Nephron (organoid): ENCODE data around the gene MAP4.
A peak's percentile ranks its signal among the peaks of the same experiment; 100 is the strongest.

ENCODE experiments used
- H3K27ac Mint-ChIP-seq, 3 experiments: 2 replicates each; pipeline ENCODE4 v1.8.0; 2020; ENCODE audit warnings: mixed read lengths in 3 of 3, mild to moderate bottlenecking in 2 of 3, moderate library complexity in 1 of 3
- H3K27me3 Mint-ChIP-seq: 2 replicates; pipeline ENCODE4 v1.8.0; 2021; ENCODE audit warnings: low read depth, mild to moderate bottlenecking, moderate library complexity, mixed read lengths
- H3K36me3 Mint-ChIP-seq: 2 replicates; pipeline ENCODE4 v1.8.0; 2020; ENCODE audit warnings: low read depth, mixed read lengths
- H3K4me1 Mint-ChIP-seq: 2 replicates; pipeline ENCODE4 v1.8.0; 2020; ENCODE audit warnings: mixed read lengths
- H3K4me3 Mint-ChIP-seq, 3 experiments: 2 replicates each; pipeline ENCODE4 v1.8.0; 2020; ENCODE audit warnings: mild to moderate bottlenecking in 3 of 3, mixed read lengths in 3 of 3, moderate library complexity in 2 of 3
- H3K9me3 Mint-ChIP-seq: 2 replicates; pipeline ENCODE4 v1.8.0; 2020; ENCODE audit warnings: mixed read lengths
- TF ChIP-seq, protein P1 (sequence below), 3 experiments: fragments of 200-600 bp; sonication (generic); IDR thresholded peaks; one replicate each; pipeline ENCODE4 v1.5.0; 2021; ENCODE audit warnings: antibody characterized with exemption in 3 of 3; ENCODE audit not compliant: unreplicated experiment in 3 of 3

The MAP4 gene

DNA sequence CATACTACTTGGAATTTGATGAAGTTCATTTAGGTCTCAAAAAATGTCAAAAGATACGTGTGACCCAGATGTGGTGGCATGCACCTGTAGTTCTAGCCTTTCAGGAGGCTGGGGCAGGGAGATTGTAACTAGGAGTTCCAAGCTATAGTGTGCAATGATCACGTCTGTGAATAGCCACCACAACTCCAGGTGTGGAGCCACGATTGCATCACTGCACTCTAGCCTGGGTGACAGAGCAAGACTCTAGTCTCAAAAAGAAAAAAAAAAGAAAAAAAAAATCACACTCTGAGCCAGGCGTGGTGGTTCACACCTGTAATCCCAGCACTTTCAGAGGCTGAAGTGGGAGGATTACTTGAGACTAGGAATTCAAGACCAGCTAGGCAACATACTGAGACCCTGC, 14.2 kb downstream of the MAP4 start:
- TF ChIP-seq, protein P1, sequence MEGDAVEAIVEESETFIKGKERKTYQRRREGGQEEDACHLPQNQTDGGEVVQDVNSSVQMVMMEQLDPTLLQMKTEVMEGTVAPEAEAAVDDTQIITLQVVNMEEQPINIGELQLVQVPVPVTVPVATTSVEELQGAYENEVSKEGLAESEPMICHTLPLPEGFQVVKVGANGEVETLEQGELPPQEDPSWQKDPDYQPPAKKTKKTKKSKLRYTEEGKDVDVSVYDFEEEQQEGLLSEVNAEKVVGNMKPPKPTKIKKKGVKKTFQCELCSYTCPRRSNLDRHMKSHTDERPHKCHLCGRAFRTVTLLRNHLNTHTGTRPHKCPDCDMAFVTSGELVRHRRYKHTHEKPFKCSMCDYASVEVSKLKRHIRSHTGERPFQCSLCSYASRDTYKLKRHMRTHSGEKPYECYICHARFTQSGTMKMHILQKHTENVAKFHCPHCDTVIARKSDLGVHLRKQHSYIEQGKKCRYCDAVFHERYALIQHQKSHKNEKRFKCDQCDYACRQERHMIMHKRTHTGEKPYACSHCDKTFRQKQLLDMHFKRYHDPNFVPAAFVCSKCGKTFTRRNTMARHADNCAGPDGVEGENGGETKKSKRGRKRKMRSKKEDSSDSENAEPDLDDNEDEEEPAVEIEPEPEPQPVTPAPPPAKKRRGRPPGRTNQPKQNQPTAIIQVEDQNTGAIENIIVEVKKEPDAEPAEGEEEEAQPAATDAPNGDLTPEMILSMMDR (IDR thresholded peaks at IDR 0.05; ENCODE audit: unreplicated experiment in 3 of 3): no peak
- no peaks in the 10 kb centered on the region for H3K27me3 Mint-ChIP-seq
- H3K4me3 Mint-ChIP-seq: no peak overlapping the region
- H3K4me1 Mint-ChIP-seq: peaks cover 5% of the 10 kb centered on the region
- no peak overlapping the region for H3K27ac Mint-ChIP-seq
- no peaks in the 10 kb centered on the region for H3K9me3 Mint-ChIP-seq
- H3K36me3 Mint-ChIP-seq: peaks cover 16% of the 10 kb centered on the region

- TF ChIP-seq, protein P1 (IDR thresholded peaks at IDR 0.05; ENCODE audit: unreplicated experiment in 3 of 3): no peak
- Mint-ChIP-seq H3K36me3 (peaks cover 30% of the 10 kb centered on the region), H3K4me3 (no peak overlapping the region), H3K4me1 (peaks cover 10% of the 10 kb centered on the region), H3K27ac (no peak overlapping the region), H3K9me3 (no peaks in the 10 kb centered on the region), H3K27me3 (no peaks in the 10 kb centered on the region)
These were observed 16.0 kb downstream of the MAP4 start for GRCh38 chr3:48000212-48000611.

DNA sequence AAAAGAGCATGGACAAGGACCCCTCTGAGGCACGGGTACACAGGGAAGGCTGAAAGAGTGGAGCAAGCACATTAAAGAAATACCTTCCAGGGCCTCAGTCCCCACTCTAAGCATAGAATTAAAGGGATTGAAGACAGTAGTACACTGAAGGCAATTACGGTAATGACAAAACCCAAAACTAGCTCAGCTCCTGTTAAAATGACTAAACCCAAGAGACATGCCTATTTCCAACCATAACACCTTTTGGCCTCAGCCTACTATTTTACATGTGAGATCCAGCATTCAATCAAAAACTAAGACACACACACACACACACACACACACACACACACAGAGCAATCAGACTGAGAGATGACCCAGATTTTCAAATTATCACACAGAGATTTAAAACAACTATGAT, 19.8 kb downstream of the MAP4 start:
- TF ChIP-seq, protein P1 (IDR thresholded peaks at IDR 0.05; ENCODE audit: unreplicated experiment in 3 of 3): no peak
- Mint-ChIP-seq H3K36me3 (peaks cover 43% of the 10 kb centered on the region), H3K4me3 (no peak overlapping the region), H3K27me3 (no peaks in the 10 kb centered on the region), H3K27ac (peak overlapping the region in 1 of 3 experiments; percentile 3), H3K4me1 (peaks cover 10% of the 10 kb centered on the region), H3K9me3 (no peaks in the 10 kb centered on the region)

DNA sequence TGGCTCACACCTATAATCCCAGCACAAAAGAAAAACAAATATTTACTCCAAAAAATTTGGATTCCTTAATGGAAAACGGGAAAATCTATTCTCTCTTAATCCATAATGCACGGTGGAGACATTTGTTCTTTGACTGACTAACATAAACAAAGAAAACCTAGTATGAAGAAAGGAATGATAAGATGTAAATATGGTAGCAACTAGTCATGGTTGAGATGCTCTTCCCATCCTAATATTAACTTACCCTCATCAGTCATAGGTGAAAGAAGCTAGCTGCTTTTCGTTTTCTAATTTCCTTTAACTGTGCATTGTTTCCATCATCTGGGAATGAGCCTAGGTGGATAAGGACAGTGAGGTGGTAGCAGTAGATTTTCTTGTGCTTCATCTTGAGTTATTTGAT, 22.0 kb downstream of the MAP4 start:
- H3K9me3 Mint-ChIP-seq: no peaks in the 10 kb centered on the region
- H3K4me1 Mint-ChIP-seq: peaks cover 15% of the 10 kb centered on the region
- no peaks in the 10 kb centered on the region for H3K27me3 Mint-ChIP-seq
- H3K36me3 Mint-ChIP-seq: peaks cover 43% of the 10 kb centered on the region
- no peak overlapping the region for H3K27ac Mint-ChIP-seq
- TF ChIP-seq, protein P1 (IDR thresholded peaks at IDR 0.05; ENCODE audit: unreplicated experiment in 3 of 3): no peak
- H3K4me3 Mint-ChIP-seq: no peak overlapping the region

- Mint-ChIP-seq H3K4me3 (no peak overlapping the region), H3K27ac (no peak overlapping the region), H3K27me3 (no peaks in the 10 kb centered on the region), H3K9me3 (no peaks in the 10 kb centered on the region), H3K36me3 (peaks cover 27% of the 10 kb centered on the region), H3K4me1 (peaks cover 9% of the 10 kb centered on the region)
- TF ChIP-seq, protein P1 (IDR thresholded peaks at IDR 0.05; ENCODE audit: unreplicated experiment in 3 of 3): no peak
These were observed 24.9 kb downstream of the MAP4 start for GRCh38 chr3:47991341-47991740.

GRCh38 chr3:47989981-47990440, 26.2 kb downstream of the MAP4 start:
- Mint-ChIP-seq H3K27ac (peak overlapping the region; percentile 12 to 32 (median 16)), H3K4me1 (peaks cover 14% of the 10 kb centered on the region), H3K36me3 (peaks cover 16% of the 10 kb centered on the region), H3K9me3 (no peaks in the 10 kb centered on the region), H3K27me3 (no peaks in the 10 kb centered on the region), H3K4me3 (no peak overlapping the region)
- TF ChIP-seq, protein P1 (IDR thresholded peaks at IDR 0.05; ENCODE audit: unreplicated experiment in 3 of 3): peak; percentile 85 to 92 (median 86)
